Measurements from ENCODE around the gene SPATA25.

The SPATA25 gene

GRCh38 chr20:45912344-45912682 lies 24.9 kb upstream of the SPATA25 start:
- TF ChIP-seq CTCF (IDR thresholded peaks at IDR 0.05): no peak
- no peak for DNase-seq (ENCODE audit: low spot score)
- H3K4me3 ChIP-seq: peak overlapping the region; percentile 74
- peak overlapping the region; percentile 40 to 89 for H3K27ac ChIP-seq

GRCh38 chr20:45911486-45912343 lies 24.3 kb upstream of the SPATA25 start, which contains the start of gene PLTP:
Gene PLTP (minus strand): TSS chr20:45912155. CDS start chr20:45911452, 703 bp downstream.
- no peak for TF ChIP-seq CTCF (IDR thresholded peaks at IDR 0.05)
- Histone ChIP-seq H3K4me3 (peak within 1 kb of the TSS; percentile 74), H3K27ac (peak within 1 kb of the TSS; percentile 40 to 89)
- peak; percentile 84 for DNase-seq (ENCODE audit: low spot score)

GRCh38 chr20:45910670-45911485 lies 23.5 kb upstream of the SPATA25 start:
- peak overlapping the region; percentile 40 to 89 for H3K27ac ChIP-seq
- H3K4me3 ChIP-seq: peak overlapping the region; percentile 74
- no peak for TF ChIP-seq CTCF (IDR thresholded peaks at IDR 0.05)
- DNase-seq (ENCODE audit: low spot score): peak; percentile 99

GRCh38 chr20:45909817-45910669 lies 22.6 kb upstream of the SPATA25 start:
- DNase-seq (ENCODE audit: low spot score): no peak
- no peak for TF ChIP-seq CTCF (IDR thresholded peaks at IDR 0.05)
- Histone ChIP-seq H3K27ac (peak overlapping the region in 1 of 2 donors; percentile 89), H3K4me3 (peak overlapping the region; percentile 74)

GRCh38 chr20:45909336-45909808 lies 21.9 kb upstream of the SPATA25 start:
- peak overlapping the region; percentile 74 for H3K4me3 ChIP-seq
- peak overlapping the region in 1 of 2 donors; percentile 89 for H3K27ac ChIP-seq
- no peak for TF ChIP-seq CTCF (IDR thresholded peaks at IDR 0.05)
- no peak for DNase-seq (ENCODE audit: low spot score)

GRCh38 chr20:45908084-45908483 lies 20.7 kb upstream of the SPATA25 start:
- Histone ChIP-seq H3K27ac (no peak overlapping the region), H3K4me3 (no peak overlapping the region)
- no peak for TF ChIP-seq CTCF (IDR thresholded peaks at IDR 0.05)
- DNase-seq (ENCODE audit: low spot score): no peak
